DOHH2 (cell line): ENCODE measurements around the gene L3MBTL4.

Experiments
- CTCF ChIP-seq: fragments of 200-600 bp; sonication (generic); IDR thresholded peaks from one replicate; pipeline ENCODE4 v1.5.1; 2014; ENCODE audit warnings: antibody characterized with exemption, mild to moderate bottlenecking, low read depth, low read length; ENCODE audit not compliant: poor library complexity, severe bottlenecking
- EZH2phosphoT487 ChIP-seq: fragments of 200-600 bp; sonication (generic); IDR thresholded peaks from 2 replicates; pipeline ENCODE4 v1.6.1; 2017; ENCODE audit warnings: borderline replicate concordance, mild to moderate bottlenecking, antibody characterized with exemption, low read length, moderate library complexity, mixed read lengths

- TF ChIP-seq CTCF = no peak
- TF ChIP-seq EZH2phosphoT487 = no peak
Observed at GRCh38 chr18:6365385-6365784, 49.3 kb downstream of the L3MBTL4 start.
